SK-N-DZ (cell line): ENCODE measurements around the gene ADGRE2. TPM values are rescaled to one million over a fixed set of nuclear protein-coding genes. Genes with fewer than 3 reads are reported as not detected.
"Not testable (repeated sequence)": the region's sequence is repeated elsewhere in the genome, so short reads cannot be mapped to it uniquely, and the experiment has no call there.

Experiments
- DNase-seq: peaks from one replicate; pipeline ENCODE4 v3.0.0-alpha.2; 2015; ENCODE audit warnings: low spot score
- polyA plus RNA-seq, 2 experiments: library from polyadenylated mRNA; depleted of rRNA; stranded (reverse); fragments of >200 nt; gene quantifications; 2 replicates each; pipeline ENCODE4 v1.2.3, GENCODE V29; 2014

ADGRE2 gene
- not detected in 2 replicates for polyA plus RNA-seq (2014; cell fraction: cytosol; rRNA removed)
- polyA plus RNA-seq (2014; cell fraction: nucleus; rRNA removed), result not detected in 2 replicates

DNA sequence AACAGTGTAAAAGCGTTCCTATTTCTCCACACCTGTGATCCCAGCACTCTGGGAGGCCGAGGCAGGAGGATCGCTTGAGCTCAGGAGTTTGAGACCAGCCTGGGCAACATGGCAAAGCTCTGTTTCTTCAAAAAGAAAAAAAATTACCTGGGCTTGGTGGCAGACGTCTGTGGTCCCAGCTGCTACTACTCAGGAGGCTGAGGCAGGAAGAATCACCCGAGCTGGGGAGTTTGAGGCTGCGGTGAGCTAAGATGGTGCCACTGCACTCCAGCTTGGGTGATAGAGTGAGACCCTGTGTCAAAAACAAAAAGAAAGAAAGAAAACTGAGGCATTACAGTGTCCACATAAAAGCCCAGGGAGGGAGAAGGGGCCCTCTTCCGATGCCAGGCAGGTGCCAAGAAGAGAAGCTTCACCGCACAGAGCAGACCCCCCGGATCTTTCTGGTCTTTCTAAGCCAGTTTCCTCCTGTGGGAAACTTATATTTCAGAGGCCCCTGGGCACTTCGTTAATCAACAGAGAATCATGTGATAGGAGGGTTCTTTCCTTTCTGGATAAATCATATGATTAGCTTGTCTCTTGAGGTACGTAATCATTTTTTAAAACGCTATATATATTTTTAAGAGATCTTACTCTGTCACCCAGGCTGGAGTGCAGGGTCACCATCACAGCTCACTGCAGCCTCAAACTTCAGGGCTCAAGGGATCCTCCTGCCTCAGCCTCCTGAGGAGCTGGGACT is at the start of gene ADGRE2:
ADGRE2 (minus strand) TSS at position 451 of the 736 bp plus-strand sequence. CDS start 1,804 bp downstream, outside the sequence.
- DNase-seq, result not testable (repeated sequence)

DNA sequence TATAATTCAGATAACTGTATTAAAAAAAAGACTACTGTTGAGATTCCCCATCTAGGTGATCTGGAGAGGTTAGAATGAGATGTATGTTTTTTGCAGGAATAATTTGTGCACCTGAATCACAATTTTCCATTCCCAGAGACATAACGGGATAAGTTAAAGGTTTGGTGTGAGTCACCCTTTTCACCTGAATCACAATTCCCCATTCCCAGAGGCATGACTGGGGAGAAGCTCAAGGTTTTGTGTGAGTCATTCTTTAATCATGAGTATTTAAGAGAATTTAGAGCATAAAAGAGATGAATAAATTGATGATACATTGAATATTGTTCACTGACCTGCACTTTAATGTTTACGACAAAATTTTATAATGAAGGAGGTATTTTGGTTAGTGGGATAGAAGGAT is 47.6 kb upstream of the ADGRE2 start:
- DNase-seq, result no peak

DNA sequence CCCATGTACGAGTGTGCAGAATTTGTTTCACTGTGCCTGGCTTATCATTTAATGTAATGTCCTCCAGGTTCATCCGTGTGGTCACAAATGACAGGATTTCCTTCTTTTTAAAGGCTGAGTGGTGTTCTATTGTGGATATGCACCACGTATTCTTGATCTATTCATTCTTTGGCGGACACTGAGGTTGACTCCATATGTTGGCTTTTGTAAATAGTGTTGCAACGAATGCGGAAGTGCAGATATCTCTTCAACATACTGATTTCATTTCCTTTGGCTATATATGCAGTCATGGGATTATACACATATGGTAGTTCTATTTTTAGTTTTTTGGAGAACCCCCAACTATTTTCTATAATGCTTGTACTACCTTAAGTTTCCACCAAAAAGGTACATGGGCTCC is 43.6 kb upstream of the ADGRE2 start:
- no peak for DNase-seq

DNA sequence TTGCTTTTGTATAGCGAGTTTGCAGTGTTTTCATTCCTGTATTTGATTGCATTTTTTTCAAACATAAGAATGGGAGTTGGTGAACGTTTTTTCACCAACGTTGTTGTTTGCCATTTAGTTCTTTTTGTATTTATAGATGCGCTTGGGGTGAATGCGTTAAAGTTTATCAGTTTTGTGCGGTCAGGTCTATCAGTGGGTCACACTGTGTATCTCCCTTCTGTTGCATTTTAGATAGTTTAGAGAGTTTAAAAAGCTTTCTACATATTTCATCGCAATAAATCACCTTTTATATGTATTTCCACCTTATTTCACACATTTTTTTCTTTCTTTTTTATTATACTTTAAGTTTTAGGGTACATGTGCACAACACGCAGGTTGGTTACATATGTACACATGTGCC is 40.2 kb upstream of the ADGRE2 start:
- DNase-seq, result no peak

DNA sequence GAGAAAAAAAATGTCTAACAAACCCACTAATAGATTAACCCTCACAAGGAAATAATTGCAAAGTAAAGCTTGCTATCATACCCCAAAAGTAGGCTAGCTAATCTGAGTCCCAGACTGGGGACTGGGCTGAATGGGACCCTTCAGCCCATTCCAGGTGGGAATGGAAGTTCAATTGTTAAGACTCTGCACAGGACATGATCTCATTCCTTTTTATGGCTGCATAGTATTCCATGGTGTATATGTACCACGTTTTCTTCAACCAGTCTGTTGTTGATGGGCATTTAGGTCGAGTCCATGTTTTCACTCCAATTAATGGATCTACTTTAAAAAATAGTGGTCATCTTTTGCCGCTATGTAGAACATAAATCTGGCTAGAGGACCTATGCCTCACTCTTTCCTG is 38.7 kb upstream of the ADGRE2 start:
- DNase-seq, result no peak

DNA sequence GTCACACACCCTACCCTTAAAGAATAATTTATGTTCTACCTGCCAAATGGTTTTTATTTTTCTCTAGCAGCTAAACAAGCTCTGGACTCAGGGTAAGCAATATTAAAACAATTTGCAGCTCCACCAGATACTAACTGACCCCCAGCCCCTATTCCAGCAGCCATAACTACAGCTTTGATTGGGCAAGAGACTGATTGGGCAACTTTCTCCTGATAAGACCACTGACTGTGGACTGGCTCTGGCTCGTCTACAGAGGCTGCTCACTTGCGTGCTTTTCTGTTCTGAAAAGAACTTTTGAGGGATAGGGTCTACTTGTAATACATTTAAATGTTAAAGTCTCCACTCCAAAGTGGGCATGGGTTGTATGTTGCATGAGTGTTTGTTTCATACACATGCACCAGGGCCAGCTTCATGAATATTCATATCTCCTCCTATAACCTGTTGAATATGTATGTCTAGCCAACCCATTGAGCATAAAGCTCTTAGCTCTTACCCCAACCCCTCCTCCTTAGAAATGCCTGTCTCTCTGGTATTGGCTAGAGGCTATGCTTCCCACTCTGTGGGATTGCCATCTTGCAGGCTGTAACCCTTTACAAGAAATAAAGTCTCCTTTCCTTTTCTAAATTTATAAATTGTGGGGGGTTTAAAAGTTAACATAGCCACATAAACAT is 36.8 kb upstream of the ADGRE2 start:
- DNase-seq, result no peak

DNA sequence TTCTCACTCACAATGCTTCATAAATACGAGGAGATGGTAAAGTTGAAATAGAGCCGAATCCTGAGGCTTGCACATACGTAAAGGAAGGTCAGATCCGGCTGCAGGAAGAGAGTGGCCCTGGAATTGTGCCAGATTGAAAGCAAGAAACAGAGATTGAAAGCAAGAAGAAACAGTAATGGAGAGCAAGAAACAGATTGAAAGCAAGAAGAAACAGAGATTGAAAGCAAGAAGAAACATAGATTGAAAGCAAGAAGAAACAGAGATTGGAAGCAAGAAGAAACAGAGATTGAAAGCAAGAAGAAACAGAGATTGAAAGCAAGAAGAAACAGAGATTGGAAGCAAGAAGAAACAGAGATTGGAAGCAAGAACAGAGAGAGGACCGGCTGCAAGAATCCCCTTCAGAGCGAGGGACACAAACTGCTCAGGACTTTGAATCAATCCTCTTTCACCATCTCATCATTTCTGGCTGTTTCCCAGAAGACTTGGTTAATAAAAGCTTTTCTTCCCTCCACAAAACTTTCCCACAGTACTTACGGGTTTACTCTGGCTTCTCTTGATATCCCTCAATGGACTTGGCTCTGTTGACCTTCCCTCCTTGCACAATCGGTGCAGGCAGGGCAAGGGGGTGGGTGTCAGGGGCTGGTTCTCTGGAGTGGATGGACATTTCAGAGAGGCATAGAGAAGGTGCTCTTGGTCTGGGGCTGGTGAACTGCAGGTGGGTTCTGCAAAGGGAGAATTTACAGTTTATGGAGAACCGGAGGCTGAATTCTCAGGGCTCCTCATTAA is 31.1 kb upstream of the ADGRE2 start:
- no peak for DNase-seq

DNA sequence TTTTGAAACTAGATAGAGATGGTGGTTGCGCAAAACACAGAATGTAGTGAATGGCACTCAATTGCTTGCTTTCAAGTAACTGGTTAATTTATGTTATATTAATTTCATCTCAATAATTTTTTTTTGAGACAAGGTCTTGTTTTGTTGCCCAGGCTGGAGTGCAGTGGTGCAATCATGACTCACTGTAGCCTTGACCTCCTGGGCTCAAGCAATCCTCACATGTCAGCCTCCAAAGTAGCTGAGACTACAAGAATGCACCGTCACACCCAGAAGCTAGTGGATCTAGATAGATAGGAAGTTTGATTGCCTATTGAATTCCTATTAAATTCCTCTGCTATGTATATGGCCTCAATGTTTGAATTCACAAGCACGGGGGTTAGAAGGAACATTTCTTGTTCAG is 26.4 kb upstream of the ADGRE2 start:
- no peak for DNase-seq

DNA sequence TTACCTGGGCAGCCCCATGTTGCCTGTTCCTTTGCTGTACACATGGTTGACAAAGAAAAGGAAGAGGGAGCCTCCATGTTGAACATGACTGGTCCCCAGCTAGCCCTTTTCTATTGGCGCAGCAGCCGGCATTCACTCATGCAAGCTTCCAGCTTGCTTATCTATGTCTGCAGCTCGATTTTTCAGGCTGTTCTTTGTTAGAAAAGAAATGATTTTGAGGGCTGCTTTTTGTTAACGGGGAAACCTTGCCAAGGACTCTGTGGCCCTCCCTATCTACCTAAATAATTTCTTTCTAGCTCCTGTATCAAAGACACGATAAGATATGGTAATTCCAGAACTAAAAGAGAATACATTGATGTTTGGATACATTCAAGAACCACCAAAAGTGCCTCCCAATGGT is 20.4 kb upstream of the ADGRE2 start:
- DNase-seq, result no peak

DNA sequence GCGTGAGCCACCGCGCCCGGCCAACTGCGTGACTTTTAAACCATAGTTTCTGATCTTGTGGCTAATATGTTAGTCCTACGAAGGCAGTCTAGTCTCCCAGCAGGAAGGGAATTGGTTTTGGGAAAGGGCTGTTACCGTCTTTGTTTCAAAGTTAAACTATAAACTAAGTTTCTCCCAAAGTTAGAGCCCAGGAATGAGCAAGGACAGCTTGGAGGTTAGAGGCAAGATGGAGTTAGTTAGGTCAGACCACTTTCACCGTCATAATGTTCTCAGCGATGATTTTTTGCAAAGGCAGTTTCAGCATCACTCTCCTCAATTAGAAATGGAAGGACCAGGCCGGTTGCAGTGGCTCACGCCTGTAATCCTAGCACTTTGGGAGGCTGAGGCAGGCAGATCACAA is 17.7 kb upstream of the ADGRE2 start:
- DNase-seq, result no peak

DNA sequence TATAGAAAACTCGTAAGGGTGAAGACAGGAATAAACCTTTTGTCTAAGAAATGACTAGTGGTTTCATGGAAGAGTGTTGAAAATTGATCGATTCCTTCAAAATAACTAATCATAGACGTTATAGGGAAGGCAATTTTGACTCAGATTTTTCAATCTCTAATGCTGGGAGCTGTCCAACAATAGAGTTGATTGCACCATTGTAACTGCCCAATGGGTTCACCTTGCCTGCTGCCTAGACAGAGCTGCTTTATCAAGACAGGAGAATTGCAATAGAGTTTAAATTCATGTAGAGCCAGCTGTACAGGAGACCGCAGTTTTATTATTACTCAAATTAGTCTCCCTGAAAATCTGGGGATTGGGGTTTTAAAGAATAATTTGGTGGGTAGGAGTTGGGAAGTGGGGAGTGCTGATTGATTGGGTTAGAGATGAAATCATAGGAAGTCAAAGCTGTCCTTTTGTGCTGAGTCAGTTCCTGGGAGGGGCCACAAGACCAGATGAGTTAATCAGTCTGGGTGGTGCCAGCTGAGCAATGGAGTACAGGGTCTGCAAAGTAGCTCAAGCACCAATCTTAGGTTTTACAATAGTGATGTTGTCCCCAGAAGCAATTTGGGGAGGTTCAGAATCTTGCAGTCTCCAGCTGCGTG is 16.8 kb upstream of the ADGRE2 start:
- no peak for DNase-seq

DNA sequence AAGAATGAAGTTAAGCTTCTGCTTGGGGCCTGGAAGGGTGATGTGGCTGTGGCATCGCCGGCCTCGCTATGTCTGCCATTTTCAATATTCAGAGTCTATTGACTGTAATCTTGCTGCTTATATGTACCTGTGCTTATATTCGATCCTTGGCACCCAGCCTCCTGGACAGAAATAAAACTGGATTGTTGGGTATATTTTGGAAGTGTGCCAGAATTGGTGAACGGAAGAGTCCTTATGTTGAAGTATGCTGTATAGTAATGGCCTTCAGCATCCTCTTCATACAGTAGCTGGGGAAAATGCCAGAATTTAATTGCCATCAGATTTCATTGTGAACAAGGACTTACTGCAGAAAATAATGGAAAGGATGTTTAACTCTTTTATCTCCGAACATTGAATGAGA is 13.9 kb upstream of the ADGRE2 start:
- not testable (repeated sequence) for DNase-seq

DNA sequence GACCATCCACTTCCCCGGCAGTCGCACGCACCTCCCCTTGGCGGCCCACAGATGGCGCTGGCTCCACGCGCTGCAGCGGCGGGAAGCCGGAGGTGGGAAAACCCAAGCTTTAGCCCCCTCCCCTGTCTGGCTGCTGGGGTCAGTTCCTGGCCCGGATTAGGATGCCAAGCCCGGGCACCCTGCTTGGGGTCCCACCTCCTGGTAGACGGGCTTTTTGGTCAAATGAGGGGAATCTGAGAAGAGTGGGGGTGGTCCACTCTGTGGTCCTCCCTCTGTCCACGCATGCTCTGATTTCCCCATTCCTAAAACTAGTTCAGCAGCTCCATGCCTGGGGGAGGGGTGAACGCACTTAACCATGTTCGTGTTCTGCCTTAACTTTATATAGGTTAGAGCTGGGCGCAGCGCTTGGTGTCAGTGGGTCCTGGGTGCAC is 8.1 kb upstream of the ADGRE2 start:
- DNase-seq, result no peak

DNA sequence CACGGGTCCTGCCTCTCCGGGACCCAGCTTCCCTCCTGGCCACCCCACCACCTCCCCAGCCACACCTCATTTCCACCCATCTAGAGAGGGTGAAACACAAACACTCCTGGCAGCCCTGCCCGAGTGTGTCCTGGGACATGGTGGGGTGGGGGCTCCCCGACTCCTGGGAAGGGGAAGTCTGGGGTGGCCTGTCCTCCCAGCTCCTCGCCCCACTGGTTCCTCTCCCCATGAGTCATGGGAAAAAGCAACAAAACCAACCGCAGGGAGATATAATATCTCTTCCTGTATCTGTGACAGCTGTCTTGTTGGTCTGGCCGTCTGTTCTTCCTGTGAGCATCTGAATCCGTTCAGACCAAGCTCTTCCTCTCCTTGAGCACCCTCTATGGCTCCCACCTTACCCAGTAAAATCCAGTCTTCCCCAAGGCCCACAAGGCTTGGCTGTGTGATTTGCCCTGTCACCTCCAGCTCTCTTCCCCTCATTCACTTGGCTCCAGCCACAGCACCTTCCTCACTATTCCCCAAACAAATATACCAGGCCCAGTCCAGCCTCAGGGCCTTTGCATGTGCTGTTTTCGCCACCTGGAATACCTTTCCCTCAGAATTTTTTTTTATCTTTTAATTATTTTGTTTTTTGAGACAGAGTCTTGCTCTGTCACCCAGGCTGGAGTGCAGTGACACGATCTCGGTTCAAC is 6.9 kb upstream of the ADGRE2 start:
- DNase-seq, result not testable (repeated sequence)

DNA sequence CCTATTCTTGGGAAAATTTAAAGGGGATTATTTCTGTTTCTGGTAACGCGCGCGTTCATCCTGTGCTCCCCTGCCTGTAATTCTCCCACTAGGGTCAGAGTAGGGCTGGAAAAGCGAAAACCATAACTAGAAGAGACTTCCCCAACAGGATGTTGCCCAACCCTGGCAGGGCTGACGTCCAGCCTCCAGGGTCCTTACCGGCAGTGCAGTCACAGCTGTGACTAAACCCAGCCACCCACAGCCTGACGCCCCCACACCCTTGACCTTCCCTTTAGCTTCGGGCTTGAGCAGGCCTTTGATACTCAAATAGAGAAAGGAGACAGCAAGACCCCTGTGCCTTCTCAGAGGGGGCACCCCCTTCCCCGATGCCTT is 6.4 kb upstream of the ADGRE2 start:
- DNase-seq, result not testable (repeated sequence)

DNA sequence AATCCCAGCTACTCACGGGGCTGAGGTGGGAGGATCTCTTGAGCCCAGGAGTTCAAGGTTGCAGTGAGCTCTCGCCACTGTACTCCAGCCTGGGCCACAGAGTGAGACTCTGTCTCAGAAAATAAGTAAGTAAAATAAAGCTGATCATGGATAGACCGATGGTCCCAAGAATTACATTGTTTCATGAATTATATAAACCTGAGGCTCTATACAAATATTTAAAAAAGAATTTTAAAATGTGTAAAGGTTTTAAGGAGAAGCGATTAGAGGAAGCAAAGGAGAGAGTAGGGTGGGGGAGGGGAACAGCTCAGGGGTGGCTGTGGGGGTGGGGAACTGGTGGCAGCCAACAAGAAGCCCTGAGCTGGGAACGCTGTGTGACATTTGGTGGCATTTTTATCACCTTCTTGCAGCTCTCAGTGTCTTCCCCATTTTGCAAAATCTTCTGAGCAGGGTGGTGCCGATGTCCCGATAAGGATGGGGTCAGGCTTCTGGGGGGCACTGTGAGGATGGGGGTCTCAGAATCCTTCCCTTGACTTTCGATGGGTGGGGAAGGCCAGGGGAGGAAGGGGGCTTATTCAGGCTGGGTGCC is 5.1 kb upstream of the ADGRE2 start:
- not testable (repeated sequence) for DNase-seq

DNA sequence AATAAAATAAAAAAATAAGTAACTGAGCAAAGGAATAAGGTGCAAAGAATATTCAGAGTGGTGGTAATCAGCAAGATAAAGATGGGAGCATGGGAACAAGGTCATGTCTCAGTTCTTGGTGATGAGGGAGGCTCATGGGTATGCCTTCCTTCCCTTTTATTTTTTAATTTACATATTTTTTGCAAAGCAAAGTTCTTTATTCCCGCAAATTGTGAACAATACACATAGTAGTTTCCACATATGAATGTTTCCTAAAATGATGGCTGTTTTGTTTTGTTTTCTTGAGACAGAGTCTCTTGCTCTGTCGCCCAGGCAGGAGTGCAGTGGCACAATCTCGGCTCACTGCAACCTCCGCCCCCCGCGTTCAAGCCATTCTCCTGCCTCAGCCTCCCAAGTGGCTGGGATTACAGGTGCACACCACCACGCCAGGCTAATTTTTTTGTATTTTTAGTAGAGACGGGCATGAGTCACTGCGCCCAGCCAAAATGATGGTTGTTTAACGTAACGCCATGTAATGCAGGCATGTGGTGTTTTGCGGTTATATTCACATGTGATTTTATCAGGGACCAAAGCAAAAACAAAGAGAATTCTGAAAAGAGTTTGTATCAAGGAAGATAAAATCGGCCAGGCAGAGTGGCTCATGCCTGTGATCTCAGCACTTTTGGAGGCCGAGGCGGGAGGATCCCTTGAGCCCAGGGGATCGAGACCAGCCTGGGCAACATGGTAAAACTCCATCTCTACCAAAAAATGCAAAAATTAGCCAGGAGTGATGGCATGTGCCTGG is 4.5 kb upstream of the ADGRE2 start:
- no peak for DNase-seq

DNA sequence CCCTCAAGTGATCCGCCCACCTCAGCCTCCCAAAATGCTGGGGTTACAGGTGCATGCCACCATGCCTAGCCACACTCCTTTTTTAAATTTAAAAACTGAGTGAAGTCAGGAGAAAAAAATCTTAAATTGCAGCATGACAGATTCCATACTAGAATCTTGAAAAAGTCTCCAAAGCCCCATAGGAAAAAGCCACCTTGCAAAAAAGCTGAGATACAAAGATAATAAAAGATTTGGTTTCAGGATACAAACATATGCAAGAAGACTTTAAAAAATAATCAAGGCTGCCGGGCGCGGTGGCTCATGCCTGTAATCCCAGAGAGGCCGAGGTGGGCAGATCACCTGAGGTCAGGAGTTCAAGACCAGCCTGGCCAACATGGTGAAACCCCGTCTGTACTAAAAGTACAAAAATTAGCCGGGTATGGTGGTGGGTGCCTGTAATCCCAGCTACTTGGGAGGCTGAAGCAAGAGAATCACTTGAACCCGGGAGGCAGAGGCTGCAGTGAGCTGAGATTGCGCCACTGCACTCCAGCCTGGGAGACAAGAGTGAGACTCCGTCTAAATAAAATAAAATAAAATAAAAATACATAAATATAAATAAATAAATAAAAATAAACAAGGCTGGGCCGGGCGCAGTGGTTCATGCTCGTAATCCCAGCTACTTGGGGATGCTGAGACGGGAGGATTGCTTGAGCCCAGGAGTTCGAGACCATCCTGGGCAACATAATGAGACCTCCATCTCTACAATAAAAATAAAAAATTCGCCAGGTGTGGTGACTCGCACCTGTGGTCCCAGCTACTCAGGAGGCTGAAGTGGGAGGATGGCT is 3.6 kb upstream of the ADGRE2 start:
- not testable (repeated sequence) for DNase-seq

DNA sequence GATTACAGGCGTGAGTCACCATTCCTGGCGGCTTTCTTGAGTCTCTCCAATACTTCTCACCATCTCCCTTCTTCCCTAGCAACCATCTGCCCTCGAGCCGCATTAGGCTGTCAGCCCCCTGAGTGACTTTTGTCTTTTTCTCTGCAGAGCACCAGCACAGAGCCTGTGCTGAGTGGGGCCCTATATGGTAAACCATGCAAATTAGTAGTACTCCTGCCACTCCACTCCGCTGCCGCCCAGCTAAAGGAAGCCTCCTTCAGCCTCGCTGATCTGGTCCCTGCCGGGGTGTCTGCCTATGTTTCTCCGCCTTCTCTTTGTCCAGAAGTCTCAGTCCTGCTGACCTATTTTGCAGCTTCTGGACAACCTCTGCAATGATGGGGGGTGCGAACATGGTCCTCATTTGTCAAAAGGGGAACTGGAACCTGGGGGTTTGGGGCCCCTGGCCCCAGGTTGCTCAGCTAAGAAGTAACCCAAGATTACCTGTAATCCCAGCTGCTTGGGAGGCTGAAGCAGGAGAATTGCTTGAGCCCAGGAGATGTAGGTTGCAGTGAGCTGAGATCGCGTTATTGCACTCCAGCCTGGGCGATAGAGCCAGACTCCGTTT is 2.4 kb upstream of the ADGRE2 start:
- DNase-seq, result not testable (repeated sequence)
